DND-41 (cell line): Measurements from ENCODE around the gene NOSTRIN.

ENCODE experiments used
- CTCF ChIP-seq: IDR thresholded peaks from 2 replicates; pipeline ENCODE4 v1.5.1; 2012; ENCODE audit warnings: borderline replicate concordance, low read length, moderate library complexity, mild to moderate bottlenecking; ENCODE audit not compliant: poor library complexity, severe bottlenecking; ENCODE audit errors: extremely low read depth
- EZH2 ChIP-seq: IDR thresholded peaks from 3 replicates; pipeline ENCODE4 v1.6.1; 2012; ENCODE audit warnings: borderline replicate concordance, low read depth, mild to moderate bottlenecking, moderate library complexity, low read length, inconsistent platforms; ENCODE audit not compliant: severe bottlenecking

- TF ChIP-seq CTCF (no peak), EZH2 (no peak)
Measured at GRCh38 chr2:168802859-168803725, 655 bp downstream of the NOSTRIN start.
